Omental fat pad (tissue), 4 donors: ENCODE data around the gene PXT1. TPM values are rescaled to one million over a fixed set of nuclear protein-coding genes. Genes with fewer than 3 reads are reported as not detected.
"Not testable (repeated sequence)": the region's sequence is repeated elsewhere in the genome, so short reads cannot be mapped to it uniquely, and the experiment has no call there.

Experiments used
- ATAC-seq: fragments of 150-250 bp; one replicate; pipeline ENCODE4 v1.9.1; 2016; ENCODE audit warnings: mild to moderate bottlenecking, moderate library complexity; ENCODE audit not compliant: low FRiP score
- DNase-seq: peaks from one replicate; pipeline ENCODE4 v3.0.0-alpha.2; 2019; ENCODE audit warnings: low spot score
- CTCF ChIP-seq, 3 donors: fragments of 450-650 bp; IDR thresholded peaks; one replicate each; pipeline ENCODE4 v1.5.1; 2016 to 2017; ENCODE audit warnings: antibody characterized with exemption in 3 of 3, mild to moderate bottlenecking in 3 of 3, moderate library complexity in 2 of 3
- total RNA-seq, 4 donors: library from RNA; depleted of rRNA; stranded (reverse); fragments of >200 nt; gene quantifications; one replicate each; pipeline ENCODE4 v1.1.0, GENCODE V29; 2016

Gene PXT1
- total RNA-seq, 4 donors from 2014 or later: not detected

- no peak for TF ChIP-seq CTCF (IDR thresholded peaks at IDR 0.05)
- ATAC-seq (no peak), DNase-seq (no peak)
These were observed 21.6 kb upstream of the PXT1 start for GRCh38 chr6:36464233-36464632.

- DNase-seq (no peak), ATAC-seq (no peak)
- no peak for TF ChIP-seq CTCF (IDR thresholded peaks at IDR 0.05)
These were observed 21.0 kb upstream of the PXT1 start for GRCh38 chr6:36463676-36464075.

- ATAC-seq: no peak
- no peak for TF ChIP-seq CTCF (IDR thresholded peaks at IDR 0.05)
- DNase-seq: no peak
These were observed 19.0 kb upstream of the PXT1 start for GRCh38 chr6:36461646-36462045.

- no peak for ATAC-seq
- no peak for TF ChIP-seq CTCF (IDR thresholded peaks at IDR 0.05)
- no peak for DNase-seq
These were observed 18.3 kb upstream of the PXT1 start for GRCh38 chr6:36460916-36461315.

GRCh38 chr6:36459501-36459900 is 16.8 kb upstream of the PXT1 start:
- TF ChIP-seq CTCF (IDR thresholded peaks at IDR 0.05): no peak
- no peak for DNase-seq
- no peak for ATAC-seq

- no peak for ATAC-seq
- no peak for TF ChIP-seq CTCF (IDR thresholded peaks at IDR 0.05)
These were observed 12.9 kb upstream of the PXT1 start for GRCh38 chr6:36455486-36456027.

GRCh38 chr6:36452897-36453296 is 10.2 kb upstream of the PXT1 start:
- DNase-seq, ATAC-seq: not testable (repeated sequence)

More at GRCh38 chr6:36455486-36456027, 12.9 kb upstream of the PXT1 start:
- no peak for DNase-seq

- ATAC-seq, DNase-seq: not testable (repeated sequence)
These were observed 6.5 kb upstream of the PXT1 start for GRCh38 chr6:36449173-36449572.
